ENCODE results near the gene GPR153. TPM values are rescaled to one million over a fixed set of nuclear protein-coding genes. Genes with fewer than 3 reads are reported as not detected.

Gene GPR153
- polyA plus RNA-seq, 1 donor from 2014 or later, result 26.9 TPM

DNA sequence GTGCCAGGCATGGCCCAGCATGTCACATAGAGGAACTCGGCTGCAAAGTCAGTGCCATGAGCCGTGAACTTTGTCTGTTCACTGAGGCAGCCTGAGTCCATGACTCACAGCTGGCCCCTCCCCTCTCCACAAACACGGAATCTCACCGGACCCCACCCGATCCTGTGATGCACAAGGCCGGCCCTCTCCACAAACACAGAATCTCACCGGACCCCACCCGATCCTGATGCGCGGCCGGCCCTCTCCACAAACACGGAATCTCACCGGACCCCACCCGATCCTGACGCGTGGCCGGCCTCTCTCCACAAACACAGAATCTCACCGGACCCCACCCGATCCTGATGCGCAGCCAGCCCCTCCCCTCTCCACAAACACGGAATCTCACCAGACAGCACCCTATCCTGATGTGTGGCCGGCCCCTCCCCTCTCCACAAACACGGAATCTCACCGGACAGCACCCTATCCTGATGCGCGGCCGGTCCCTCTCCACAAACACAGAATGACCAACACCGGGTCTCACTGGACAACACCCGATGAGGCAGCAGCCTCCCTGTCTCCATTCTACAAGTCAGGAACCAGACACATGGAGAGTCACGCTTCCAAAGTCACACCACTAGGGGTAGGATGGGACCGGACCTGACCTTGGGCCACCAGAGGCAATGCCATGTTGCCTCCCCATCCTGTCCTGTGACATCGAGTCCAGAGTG, 39.6 kb upstream of the GPR153 start:
- Histone ChIP-seq H3K9ac (ENCODE audit: low read length) (no peak overlapping the region), H3F3A (ENCODE audit: insufficient read depth, low read length, poor library complexity, severe bottlenecking) (no peaks in the 10 kb centered on the region), H3K79me2 (replicated peaks; ENCODE audit: insufficient read depth, low read length) (no peaks in the 10 kb centered on the region), H3K27me3 (ENCODE audit: insufficient read depth, low read depth, low read length) (no peaks in the 10 kb centered on the region), H3K9me3 (ENCODE audit: low read length) (no peaks in the 10 kb centered on the region), H3K4me3 (ENCODE audit: low read length) (no peak overlapping the region), H3K36me3 (ENCODE audit: insufficient read depth, low read length) (no peaks in the 10 kb centered on the region), H3K4me2 (ENCODE audit: low read length) (no peak overlapping the region), H3K9me2 (ENCODE audit: insufficient read depth, low read length) (no peaks in the 10 kb centered on the region), H3K27ac (ENCODE audit: low read length) (no peak overlapping the region), H4K20me1 (ENCODE audit: insufficient read depth) (no peaks in the 10 kb centered on the region), H2AFZ (ENCODE audit: low read depth, low read length) (no peak overlapping the region)
- TF ChIP-seq POLR2AphosphoS5 (IDR thresholded peaks at IDR 0.05) (no peak), EP300 (conservative IDR thresholded peaks at IDR 0.05; ENCODE audit: poor library complexity, severe bottlenecking) (no peak), EZH2 (IDR thresholded peaks at IDR 0.05; ENCODE audit: borderline replicate concordance, insufficient read depth, low read length, poor library complexity, severe bottlenecking) (no peak), SMC3 (conservative IDR thresholded peaks at IDR 0.05; ENCODE audit: poor library complexity) (no peak)
- TF ChIP-seq, protein P1, sequence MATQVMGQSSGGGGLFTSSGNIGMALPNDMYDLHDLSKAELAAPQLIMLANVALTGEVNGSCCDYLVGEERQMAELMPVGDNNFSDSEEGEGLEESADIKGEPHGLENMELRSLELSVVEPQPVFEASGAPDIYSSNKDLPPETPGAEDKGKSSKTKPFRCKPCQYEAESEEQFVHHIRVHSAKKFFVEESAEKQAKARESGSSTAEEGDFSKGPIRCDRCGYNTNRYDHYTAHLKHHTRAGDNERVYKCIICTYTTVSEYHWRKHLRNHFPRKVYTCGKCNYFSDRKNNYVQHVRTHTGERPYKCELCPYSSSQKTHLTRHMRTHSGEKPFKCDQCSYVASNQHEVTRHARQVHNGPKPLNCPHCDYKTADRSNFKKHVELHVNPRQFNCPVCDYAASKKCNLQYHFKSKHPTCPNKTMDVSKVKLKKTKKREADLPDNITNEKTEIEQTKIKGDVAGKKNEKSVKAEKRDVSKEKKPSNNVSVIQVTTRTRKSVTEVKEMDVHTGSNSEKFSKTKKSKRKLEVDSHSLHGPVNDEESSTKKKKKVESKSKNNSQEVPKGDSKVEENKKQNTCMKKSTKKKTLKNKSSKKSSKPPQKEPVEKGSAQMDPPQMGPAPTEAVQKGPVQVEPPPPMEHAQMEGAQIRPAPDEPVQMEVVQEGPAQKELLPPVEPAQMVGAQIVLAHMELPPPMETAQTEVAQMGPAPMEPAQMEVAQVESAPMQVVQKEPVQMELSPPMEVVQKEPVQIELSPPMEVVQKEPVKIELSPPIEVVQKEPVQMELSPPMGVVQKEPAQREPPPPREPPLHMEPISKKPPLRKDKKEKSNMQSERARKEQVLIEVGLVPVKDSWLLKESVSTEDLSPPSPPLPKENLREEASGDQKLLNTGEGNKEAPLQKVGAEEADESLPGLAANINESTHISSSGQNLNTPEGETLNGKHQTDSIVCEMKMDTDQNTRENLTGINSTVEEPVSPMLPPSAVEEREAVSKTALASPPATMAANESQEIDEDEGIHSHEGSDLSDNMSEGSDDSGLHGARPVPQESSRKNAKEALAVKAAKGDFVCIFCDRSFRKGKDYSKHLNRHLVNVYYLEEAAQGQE (IDR thresholded peaks at IDR 0.05; ENCODE audit: borderline replicate concordance), result no peak

DNA sequence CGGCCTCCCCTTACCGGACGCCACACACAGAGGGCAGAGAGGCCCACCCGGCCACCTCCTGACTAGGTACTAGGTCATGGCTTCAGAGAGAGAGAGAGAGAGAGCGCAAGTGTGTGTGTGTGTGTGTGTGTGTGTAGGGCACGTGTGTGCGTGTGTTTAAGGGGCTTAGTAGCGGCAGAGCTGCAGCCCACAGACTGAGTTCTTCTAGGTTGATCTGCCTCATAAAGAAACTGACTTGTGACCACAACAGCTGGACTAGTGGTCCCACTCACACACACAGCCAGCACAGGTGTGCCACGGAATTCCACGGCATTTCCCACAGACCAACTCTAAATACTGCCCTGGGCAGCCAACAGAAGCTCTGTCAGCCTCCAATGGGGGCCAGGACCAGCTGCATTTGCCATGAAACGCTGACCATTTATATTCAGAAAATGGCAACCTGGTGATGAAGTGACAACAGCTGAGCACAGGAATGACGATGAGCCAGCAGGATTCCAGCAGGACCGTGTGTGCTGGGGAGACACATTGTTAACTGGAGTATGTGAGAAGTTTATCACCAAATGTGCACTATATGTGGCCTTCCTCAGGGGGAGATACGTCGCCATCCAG, 38.8 kb upstream of the GPR153 start:
- no peak for TF ChIP-seq RAD21 (conservative IDR thresholded peaks at IDR 0.05)
- no peak for TF ChIP-seq MXI1 (conservative IDR thresholded peaks at IDR 0.05; ENCODE audit: poor library complexity, severe bottlenecking)
- TF ChIP-seq EZH2 (IDR thresholded peaks at IDR 0.05; ENCODE audit: borderline replicate concordance, insufficient read depth, low read length, poor library complexity, severe bottlenecking), result no peak
- no peak for TF ChIP-seq TAF1 (IDR thresholded peaks at IDR 0.05; ENCODE audit: low read depth)
- no peak for TF ChIP-seq POLR2AphosphoS5 (IDR thresholded peaks at IDR 0.05)
- TF ChIP-seq, protein P1 (IDR thresholded peaks at IDR 0.05; ENCODE audit: borderline replicate concordance), result no peak
- H3K27ac ChIP-seq (ENCODE audit: low read length), result no peak overlapping the region

More for the DNA sequence above, 38.8 kb upstream of the GPR153 start:
- Histone ChIP-seq H3K27me3 (ENCODE audit: insufficient read depth, low read depth, low read length) (no peaks in the 10 kb centered on the region), H3K36me3 (ENCODE audit: insufficient read depth, low read length) (no peaks in the 10 kb centered on the region), H3F3A (ENCODE audit: insufficient read depth, low read length, poor library complexity, severe bottlenecking) (no peaks in the 10 kb centered on the region), H3K9me2 (ENCODE audit: insufficient read depth, low read length) (no peaks in the 10 kb centered on the region), H3K4me2 (ENCODE audit: low read length) (no peak overlapping the region), H3K9ac (ENCODE audit: low read length) (no peak overlapping the region), H4K20me1 (ENCODE audit: insufficient read depth) (no peaks in the 10 kb centered on the region), H2AFZ (ENCODE audit: low read depth, low read length) (no peak overlapping the region), H3K9me3 (ENCODE audit: low read length) (no peaks in the 10 kb centered on the region), H3K4me3 (ENCODE audit: low read length) (no peak overlapping the region), H3K79me2 (replicated peaks; ENCODE audit: insufficient read depth, low read length) (no peaks in the 10 kb centered on the region)

Data from neural cell (in vitro differentiated cells).